SK-N-SH treated with all-trans-retinoic acid at 6 μM for 48 hours (cell line): ENCODE data around the gene PRDM15.

Source experiments
- ARNTL ChIP-seq: fragments of 450-650 bp; formaldehyde crosslinking; IDR thresholded peaks from 2 replicates; pipeline ENCODE4 v1.5.0; 2020; ENCODE audit warnings: low read depth, mild to moderate bottlenecking, moderate library complexity, borderline replicate concordance
- GLIS3 ChIP-seq: fragments of 250-450 bp; sonication (Bioruptor Pico); IDR thresholded peaks from 2 replicates; pipeline ENCODE4 v1.5.0; 2020; ENCODE audit warnings: mild to moderate bottlenecking, moderate library complexity
- PPARA ChIP-seq: fragments of 250-450 bp; sonication (Bioruptor Pico); IDR thresholded peaks from 2 replicates; pipeline ENCODE4 v1.5.0; 2020; ENCODE audit warnings: mild to moderate bottlenecking, borderline replicate concordance
- TOX ChIP-seq: fragments of 250-450 bp; sonication (Bioruptor Pico); IDR thresholded peaks from 2 replicates; pipeline ENCODE4 v1.8.0; 2021; ENCODE audit warnings: mild to moderate bottlenecking, moderate library complexity, borderline replicate concordance
- ZC3H10 ChIP-seq: fragments of 250-450 bp; sonication (Bioruptor Pico); IDR thresholded peaks from 2 replicates; pipeline ENCODE4 v1.5.1; 2021; ENCODE audit warnings: mild to moderate bottlenecking, moderate library complexity
- TF ChIP-seq, protein P1 (sequence below): fragments of 250-450 bp; sonication (Bioruptor Pico); IDR thresholded peaks from 2 replicates; pipeline ENCODE4 v1.8.0; 2020; ENCODE audit warnings: mild to moderate bottlenecking, moderate library complexity, borderline replicate concordance
- TF ChIP-seq, protein P2 (sequence below): fragments of 250-450 bp; sonication (Bioruptor Pico); IDR thresholded peaks from 2 replicates; pipeline ENCODE4 v1.5.1; 2020; ENCODE audit warnings: low read depth, mild to moderate bottlenecking, moderate library complexity

DNA sequence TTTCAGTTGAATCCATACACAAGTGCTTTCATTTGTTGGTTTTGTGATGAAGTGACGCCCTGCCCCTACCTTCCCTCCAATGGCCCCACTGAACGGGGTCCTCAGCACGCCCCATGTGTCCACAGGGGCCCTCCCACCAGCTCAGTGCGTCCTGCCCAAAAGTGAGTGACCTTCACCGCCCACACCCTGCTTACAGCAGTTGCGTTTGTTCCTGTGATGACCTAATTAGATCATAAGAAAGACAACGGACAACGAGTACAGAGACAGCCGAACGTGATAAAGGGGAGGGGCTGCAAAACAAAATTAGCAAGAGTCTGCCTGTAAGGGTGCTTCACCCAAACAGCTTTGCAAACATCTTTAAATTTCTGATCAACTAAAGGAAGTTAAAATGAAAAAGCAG lies 74.1 kb downstream of the PRDM15 start:
- TF ChIP-seq PPARA (CRISPR knock-in tag): no peak
- TF ChIP-seq, protein P1, sequence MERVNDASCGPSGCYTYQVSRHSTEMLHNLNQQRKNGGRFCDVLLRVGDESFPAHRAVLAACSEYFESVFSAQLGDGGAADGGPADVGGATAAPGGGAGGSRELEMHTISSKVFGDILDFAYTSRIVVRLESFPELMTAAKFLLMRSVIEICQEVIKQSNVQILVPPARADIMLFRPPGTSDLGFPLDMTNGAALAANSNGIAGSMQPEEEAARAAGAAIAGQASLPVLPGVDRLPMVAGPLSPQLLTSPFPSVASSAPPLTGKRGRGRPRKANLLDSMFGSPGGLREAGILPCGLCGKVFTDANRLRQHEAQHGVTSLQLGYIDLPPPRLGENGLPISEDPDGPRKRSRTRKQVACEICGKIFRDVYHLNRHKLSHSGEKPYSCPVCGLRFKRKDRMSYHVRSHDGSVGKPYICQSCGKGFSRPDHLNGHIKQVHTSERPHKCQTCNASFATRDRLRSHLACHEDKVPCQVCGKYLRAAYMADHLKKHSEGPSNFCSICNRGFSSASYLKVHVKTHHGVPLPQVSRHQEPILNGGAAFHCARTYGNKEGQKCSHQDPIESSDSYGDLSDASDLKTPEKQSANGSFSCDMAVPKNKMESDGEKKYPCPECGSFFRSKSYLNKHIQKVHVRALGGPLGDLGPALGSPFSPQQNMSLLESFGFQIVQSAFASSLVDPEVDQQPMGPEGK (CRISPR knock-in tag): no peak
- no peak for TF ChIP-seq TOX (CRISPR knock-in tag)
- TF ChIP-seq ARNTL: no peak
- no peak for TF ChIP-seq GLIS3 (CRISPR knock-in tag)
- TF ChIP-seq ZC3H10 (CRISPR knock-in tag): no peak
- TF ChIP-seq, protein P2, sequence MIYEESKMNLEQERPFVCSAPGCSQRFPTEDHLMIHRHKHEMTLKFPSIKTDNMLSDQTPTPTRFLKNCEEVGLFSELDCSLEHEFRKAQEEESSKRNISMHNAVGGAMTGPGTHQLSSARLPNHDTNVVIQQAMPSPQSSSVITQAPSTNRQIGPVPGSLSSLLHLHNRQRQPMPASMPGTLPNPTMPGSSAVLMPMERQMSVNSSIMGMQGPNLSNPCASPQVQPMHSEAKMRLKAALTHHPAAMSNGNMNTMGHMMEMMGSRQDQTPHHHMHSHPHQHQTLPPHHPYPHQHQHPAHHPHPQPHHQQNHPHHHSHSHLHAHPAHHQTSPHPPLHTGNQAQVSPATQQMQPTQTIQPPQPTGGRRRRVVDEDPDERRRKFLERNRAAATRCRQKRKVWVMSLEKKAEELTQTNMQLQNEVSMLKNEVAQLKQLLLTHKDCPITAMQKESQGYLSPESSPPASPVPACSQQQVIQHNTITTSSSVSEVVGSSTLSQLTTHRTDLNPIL (CRISPR knock-in tag): no peak
